GM19239 (cell line): ENCODE measurements around the gene ZNF423.

Experiments
- DNase-seq: peaks from one replicate; pipeline ENCODE4 v3.0.0; 2011; ENCODE audit warnings: low spot score; ENCODE audit not compliant: insufficient read length
- FAIRE-seq: peaks from 2 replicates; lab custom pipeline; 2011; peaks lifted over from hg19 to GRCh38; lab: Jason Lieb, UNC

Gene ZNF423

DNA sequence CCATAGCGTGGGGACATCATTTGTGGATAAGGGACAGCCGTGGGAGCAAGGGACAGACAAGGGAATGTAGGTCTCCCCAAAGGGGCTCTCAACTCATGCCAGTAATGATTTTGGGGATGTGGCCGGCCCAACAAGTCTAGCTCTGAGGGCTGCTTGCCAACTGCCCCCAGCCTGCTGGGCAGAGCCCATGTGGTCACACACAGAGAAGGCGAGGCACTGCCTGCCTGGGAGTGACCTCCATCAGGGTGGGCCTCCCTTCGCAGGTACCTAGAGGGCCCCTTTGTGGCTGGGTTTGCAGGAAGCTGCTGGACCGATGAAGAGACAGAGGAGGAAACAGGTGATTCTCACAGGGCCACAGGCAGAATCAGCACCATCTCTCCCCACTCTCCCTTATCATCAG, 305.2 kb downstream of the ZNF423 start:
- FAIRE-seq: no peak
- DNase-seq: no peak

DNA sequence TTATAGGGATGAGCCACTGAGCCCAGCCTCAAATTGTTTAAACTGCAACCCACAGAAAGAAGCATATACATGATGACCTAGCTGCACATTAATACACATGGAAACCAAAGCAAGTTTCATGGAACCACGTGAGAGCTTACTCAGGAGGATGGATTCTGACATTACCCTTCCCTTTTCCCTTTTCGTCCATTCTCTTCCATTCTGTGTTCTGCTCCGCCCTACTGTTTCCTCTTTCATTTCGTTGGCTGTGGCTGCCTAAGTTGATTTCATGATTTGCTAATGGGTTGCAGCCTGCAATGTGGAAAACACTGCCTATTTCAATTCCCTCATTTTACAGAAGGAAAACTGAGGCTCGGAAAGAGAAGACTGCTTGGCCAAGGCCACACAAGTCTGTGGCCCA, 305.8 kb downstream of the ZNF423 start:
- no peak for DNase-seq
- no peak for FAIRE-seq

DNA sequence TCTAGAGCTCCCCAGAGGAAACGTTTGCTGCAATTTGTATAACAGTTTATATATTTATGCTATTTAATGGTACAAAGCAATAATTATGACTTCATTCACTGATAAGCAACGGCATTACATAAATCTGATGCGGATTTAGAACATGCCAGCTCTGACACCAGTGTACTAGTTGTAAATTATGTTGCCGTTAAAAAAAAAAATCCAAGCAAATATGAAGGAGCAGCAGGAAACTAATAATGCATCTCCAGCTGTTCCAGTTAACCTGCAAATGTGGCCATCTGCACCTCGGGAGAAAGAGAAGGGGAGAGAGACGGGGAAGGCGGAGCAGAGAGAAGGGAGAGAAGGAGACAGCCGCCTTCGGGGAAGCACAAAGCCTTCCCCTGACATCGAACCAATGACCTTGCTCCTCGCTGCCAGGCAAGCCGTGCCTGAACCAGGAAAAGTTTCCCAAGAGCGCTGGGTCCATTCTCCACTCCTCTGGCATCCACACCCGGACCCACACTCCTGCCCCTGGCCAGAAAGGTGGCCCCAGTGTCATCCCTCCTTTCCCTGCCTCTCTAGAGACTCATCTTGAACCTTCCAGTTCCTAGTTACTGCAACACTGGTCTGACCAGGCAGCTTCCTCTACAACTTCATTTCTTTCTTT, 307.5 kb downstream of the ZNF423 start:
- no peak for DNase-seq
- no peak for FAIRE-seq

DNA sequence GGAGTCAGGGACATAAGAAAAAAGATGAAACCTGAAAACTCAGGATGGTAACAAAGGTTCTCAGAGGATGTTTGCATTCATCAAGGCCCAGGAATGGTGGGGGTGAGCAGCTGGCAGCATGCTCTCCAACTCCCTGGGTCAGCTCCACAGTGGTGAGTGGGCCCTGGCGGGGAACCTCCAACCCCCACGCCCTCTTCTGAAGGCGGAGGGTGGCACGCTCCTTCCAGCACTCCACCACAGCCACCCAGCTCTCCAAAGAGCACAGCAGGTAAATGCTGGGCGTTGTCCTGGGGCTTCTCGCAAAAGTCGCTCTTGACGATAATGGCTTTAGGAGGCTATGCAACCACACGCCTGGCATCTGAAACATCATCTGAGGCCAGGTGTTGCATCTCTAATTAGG, 308.5 kb downstream of the ZNF423 start:
- no peak for FAIRE-seq
- DNase-seq: no peak

DNA sequence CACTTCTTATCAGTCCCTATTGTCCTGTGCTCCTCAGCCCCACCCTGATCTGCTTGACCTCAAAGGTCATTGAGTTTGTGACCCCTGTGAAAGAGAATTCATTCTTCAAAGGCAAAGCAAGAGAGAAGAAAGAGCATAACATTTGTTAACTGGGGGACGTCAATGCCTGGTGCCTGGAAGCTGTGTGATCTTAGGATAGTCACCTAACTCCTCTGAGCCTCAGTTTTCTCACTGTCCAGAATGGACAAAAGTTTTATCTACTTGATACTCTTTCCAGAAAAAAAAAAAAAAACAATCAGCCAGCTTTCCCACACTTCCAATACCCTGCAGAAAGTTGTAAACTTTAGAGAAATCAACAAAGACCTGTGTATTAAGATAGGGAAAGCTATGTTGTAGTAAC, 309.2 kb downstream of the ZNF423 start:
- FAIRE-seq (no peak), DNase-seq (no peak)

DNA sequence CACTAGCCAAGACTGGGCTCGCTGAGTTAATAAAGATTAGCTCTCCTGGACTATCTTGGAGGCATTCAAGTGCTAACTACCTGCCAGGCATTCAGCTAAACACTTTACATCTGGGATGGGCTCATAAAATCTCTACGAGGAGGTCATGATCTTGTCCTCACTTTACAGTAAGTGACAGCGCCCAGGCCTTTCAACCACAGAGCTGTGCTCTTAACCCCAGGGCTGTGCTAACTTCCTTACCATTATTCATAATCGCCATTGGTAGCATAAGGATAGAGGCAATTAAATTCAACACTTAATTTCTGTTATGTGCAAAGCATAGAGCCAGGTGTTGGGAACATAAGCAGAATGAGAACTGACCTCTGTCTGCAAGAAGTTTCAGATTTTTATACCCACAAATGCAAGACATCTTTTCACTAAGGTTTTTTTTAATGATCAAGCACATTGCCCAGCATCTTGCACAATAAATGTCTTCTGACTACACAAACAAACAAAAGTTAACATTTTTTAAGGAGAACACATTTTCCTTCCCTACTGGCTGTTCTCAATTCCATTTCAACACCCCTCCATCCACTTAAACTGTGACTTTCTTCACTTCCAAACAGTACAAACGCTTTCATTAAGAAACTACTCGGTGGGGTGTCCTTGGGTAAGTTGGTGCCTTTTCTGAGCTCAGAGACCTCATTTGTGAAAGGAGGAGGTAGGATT, 310.0 kb downstream of the ZNF423 start:
- DNase-seq (no peak), FAIRE-seq (no peak)

DNA sequence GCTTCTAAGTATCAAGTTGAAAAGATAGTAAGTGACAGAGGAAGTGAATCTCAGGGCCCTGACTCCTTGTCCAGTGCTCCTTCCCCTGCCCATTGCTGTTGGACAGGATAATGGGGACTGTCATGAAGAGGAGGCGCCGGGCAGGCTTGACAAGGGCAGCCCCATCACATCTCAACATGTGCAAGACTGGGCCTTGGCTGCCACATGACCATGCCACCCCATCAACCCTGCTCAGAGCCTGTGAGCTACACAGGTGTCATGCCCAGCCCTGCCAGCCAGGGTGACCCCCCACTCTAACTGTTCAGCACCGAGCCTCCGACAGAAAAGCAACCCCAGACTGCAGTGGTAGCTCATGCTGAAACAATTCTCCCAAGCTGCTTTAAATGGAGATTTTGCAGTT, 310.7 kb downstream of the ZNF423 start:
- FAIRE-seq (no peak), DNase-seq (no peak)

DNA sequence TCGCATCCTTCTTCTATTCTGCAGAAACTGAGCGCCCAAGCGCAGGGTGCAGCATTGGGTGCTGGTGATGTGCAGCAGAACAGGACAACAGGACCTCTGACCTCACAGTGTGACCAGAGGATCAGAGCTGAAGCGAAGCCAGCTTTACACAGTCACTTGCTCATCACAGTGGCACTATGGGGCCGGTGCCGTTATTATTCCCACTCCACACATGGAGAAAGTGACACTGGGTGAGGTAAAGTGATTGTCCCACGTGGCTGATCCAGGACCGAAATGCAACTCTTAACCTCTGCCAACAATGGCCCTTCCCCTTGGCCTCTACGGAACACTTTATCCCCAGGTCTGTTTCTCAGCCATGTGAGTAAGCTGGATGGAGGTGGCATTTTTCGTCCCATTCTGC, 311.1 kb downstream of the ZNF423 start:
- DNase-seq (no peak), FAIRE-seq (no peak)

DNA sequence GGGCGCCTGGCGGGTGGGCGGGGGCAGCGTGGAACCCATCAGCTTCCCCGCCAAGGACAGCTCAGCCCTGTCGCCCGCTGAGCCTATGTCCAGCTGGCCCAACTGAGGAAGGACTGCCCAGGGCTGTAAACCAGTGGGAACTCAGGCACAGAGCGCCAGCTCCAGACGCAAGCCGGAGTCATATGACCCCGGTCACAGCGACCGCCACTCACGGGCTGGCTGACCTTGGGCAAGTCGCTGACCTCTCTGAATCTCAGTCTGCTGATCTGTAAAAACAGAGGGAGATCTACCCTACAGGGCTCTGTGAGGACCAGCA, 312.3 kb downstream of the ZNF423 start:
- FAIRE-seq: no peak
- DNase-seq: no peak

DNA sequence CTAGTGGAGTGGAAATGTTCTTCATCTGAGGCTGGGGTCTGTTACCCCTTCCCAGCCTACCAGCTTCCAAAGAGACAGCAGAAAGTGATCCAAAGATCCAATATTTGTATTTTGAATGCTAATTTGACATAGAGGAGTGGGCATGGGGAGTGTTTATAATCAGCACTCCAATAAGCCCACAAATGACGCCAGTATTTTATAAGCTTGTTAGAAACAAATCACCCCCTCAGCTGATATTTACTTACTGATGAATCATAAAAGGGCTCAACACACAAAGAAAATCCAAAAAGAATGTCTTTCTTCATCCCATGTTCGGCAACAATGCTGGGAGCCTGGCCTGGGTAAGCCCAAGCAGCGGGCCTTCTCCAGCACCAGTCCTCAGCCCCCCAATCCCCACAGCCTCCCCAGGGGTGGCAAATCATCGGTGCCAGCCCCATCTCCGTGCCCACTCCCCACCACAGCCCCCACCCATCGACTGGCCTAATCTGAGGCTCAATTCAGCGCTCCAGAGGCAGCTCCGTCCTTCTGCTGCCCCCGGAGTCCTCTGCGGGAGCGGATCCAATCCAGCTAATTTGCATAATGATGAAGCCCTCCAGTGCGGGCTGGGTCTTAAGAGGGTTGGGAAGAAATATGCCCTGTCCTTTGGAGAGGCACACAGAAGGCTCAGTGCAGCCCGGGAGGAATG, 312.8 kb downstream of the ZNF423 start:
- DNase-seq: no peak
- no peak for FAIRE-seq

DNA sequence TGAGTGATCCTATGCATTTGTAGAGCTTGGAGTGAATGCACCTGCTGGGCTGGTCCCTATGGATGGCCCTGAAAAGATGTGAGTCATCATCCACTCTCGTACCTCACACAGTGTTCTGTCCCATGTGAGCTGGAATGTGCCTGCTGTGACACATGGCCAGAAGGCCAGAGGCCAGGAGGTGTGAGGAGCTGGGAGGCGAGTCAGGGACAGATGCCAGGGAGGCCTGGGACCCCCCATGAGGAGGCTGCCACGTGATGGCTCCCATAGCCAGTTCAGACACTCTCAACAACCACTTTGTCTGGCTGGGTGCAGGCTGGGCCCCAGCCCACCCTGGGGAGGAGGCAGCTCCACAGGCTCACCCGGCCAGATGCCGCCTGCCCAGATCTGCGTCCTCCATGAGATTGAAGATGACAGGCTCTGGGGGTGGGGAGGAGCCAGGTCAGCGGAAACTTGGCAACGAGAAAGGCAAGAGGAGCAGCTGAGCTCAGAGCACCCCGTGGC, 313.5 kb downstream of the ZNF423 start:
- FAIRE-seq: no peak

DNA sequence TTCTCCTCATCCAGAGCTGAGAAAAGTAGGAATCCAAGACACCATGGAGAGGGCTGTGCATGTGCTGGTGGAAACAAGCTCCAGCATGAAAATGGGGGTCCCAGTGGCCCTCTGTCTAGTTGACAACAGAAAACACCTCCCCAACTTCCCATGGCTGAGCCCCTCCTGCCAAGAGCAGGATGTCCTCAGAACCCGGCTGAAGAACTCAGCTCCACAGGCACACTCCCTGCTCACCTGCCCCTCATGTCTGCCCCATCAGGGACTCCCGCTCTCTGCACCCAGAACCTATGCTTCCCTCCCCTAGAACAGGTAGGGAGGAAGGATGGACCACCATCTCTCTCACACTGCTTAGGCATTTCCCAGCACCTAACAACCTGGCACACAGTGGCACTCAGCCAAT, 315.1 kb downstream of the ZNF423 start:
- no peak for DNase-seq
- FAIRE-seq: no peak

More for the DNA sequence above, 313.5 kb downstream of the ZNF423 start:
- no peak for DNase-seq

DNA sequence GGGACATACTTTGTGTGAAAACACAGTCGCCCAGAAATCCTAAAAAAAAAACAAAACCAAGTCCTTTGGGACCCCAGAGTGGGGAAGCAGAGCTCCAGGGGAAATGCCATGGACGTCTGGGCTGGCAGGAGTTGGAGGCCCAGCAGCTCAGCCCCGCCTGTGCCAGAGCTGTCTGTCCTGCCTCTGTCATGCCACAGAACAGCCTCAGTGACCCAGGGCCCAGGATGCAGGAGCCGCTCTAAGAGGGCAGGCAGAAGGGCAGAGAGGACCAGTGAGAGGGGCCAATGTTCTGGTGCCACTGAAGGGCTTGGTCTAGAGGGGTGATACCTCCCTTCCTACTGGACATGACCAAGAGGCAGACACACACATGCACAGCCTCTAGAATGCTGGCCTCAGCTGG, 316.2 kb downstream of the ZNF423 start:
- DNase-seq: no peak
- no peak for FAIRE-seq

DNA sequence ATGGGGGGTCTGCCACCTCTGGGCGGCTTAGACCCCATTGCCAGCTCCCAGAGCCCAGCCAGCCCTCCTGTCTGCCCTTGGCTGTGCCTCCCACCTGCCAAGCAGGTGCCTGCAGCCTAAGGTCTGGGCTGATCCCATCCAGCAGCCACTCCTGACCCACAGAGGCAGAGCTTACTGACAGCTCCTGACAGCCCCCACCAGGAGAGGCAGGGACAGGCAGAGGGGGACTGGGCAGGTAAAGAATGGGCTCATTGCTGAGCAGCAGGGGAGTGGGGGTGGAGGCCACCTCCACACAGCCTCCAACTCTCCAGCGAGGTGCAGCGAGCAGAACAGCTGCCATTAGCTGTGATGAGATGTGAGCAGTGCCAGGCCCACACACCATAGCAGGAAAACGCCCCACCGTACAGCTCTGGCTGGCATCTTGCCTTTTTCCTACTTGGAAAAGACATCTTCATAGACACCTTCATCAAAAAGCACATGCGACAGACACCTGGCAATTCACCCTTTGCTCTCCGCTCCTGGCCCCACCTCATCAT, 317.9 kb downstream of the ZNF423 start:
- DNase-seq (no peak), FAIRE-seq (no peak)

DNA sequence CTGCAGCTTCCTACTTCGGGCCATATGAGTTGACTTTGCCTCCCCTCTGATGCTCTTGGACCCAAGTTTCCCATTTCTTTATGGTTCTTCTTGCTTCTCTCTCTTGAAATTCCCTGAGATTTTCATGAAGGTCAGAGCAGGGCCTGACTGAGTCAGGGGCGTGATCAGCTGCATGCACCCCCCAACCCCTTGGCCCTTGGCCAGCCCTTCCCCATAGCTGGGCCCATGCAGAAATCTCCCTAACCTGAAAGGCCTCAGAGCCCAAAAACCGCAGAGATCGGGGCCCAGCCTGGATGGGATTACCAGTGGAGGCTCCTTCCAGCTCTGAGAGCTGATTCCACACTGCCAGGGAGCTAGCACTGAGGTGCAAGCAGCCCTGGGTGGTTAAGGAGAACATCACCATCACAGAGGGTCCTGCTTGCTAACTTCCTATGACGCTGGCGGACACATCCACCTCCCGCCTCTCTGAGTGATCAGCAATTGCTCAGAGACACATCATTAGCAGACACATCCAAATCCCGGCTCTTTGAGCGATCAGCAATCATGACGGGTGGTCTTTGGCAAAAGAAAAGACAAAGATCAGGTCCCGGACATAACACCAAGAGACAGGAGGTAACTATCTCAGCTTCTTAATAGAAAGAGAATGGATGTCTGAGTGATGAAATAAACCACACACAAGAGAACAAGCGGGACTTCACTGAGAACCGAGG, 320.9 kb downstream of the ZNF423 start:
- DNase-seq: no peak
- no peak for FAIRE-seq

DNA sequence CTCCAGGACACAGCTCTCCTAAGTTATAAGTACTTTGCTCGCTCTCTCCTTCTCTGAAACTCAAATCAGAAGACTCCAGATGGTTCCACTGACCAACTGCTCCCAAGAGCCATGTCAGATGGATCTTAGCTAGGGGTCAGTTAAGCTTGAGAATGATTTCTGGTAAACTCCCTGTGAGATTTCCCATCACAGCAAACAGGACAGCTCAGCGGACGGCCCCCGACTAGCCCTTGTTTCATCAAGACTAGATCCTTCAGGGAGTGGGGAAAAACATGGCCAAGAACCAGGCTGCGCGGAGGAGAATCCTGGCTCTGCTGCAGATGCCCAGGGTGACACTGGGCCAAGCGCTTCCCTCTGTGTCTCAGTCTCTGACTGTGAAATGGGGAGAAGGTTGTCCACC, 322.5 kb downstream of the ZNF423 start:
- no peak for FAIRE-seq

DNA sequence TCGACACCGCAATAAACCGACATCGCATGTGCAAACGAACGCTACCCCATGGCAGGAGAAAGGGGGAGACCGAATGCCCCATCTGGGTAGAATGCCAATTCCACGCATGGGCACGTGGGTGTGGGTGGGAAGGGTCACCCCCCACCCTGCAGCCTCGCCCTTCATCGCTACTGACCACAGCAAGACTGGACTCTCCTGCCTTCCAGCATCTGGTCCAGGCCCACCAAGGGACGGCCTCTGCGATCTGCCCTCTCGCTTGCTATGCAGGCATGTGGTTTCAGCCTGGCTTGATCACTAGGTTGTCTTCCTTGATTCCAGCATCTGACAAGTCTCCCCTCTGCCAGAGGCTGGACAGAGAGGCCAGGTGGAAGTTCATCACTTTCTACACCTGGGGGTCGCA, 323.0 kb downstream of the ZNF423 start:
- FAIRE-seq: no peak
- DNase-seq: no peak

More for the DNA sequence above, 322.5 kb downstream of the ZNF423 start:
- DNase-seq: no peak

DNA sequence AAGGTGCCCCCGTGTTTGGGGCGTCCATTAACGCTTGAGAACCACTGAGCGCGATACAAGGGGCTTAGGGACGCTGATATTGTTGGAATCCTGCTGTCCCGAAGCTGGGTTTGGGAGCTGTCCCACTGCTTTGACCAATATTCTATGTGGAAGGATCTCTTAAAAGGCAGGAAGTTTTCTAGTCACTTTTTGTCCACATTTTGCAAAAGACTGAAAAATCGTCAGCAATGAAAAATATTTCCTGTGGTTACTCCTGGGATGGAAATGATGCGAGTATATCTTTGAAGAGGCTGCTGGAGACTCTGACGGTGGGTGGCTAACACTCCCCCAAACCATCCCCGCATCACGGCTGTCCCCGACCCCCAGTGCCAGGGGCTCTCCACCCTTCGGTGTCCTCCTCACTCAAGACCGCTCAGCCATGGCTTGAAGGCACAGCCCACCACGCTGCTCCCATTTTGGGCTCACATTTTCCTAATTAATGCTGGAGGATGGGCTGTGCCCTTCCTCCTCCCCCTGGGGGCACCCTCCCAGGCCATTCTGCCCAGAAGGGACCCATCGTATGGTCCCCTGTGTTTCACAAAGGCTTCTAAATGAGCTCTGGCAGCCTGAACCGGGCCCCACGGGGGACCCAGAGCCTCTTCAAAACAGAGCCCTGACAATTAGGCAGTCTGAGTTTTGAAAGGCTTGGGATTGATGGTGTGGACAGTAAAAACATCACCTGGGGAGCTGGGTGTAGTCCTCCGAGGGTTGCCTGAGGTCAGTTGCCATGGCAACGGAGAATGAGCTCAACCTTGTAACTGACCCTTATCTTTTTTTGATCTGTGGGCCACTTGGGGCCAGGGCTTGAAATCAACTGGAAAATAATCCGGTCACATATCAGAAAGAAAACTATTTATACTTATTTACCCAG, 323.7 kb downstream of the ZNF423 start:
- FAIRE-seq (no peak), DNase-seq (no peak)

DNA sequence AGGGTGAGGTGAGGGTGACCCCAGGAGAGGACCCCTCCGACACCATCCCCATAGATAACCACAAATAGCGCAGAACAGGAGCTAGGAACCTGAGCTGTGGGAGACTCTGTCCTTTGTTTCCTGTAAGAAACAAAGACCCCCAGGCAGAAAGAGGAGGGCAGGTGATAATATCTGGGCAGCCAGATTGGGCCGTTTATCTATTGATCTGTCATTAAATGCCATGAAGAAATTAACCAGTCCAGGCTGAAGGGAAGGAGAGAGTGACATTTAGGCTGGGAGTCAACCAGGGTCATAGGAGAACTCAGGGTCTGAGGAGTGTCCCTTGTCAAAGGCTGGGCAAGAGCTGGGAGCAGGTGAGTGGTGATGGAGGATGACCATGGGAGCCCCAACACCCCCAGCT, 324.5 kb downstream of the ZNF423 start:
- DNase-seq: no peak
- no peak for FAIRE-seq
